Activated T-cell treated with anti-CD3 and anti-CD28 coated beads, Interleukin-2, amount 50 U/mL, for 1 hour (primary cell): ENCODE measurements around the gene DCHS2.

Experiments used
- DNase-seq: peaks from one replicate; pipeline ENCODE4 v3.0.0-alpha.2; 2020

The DCHS2 gene, protein sequence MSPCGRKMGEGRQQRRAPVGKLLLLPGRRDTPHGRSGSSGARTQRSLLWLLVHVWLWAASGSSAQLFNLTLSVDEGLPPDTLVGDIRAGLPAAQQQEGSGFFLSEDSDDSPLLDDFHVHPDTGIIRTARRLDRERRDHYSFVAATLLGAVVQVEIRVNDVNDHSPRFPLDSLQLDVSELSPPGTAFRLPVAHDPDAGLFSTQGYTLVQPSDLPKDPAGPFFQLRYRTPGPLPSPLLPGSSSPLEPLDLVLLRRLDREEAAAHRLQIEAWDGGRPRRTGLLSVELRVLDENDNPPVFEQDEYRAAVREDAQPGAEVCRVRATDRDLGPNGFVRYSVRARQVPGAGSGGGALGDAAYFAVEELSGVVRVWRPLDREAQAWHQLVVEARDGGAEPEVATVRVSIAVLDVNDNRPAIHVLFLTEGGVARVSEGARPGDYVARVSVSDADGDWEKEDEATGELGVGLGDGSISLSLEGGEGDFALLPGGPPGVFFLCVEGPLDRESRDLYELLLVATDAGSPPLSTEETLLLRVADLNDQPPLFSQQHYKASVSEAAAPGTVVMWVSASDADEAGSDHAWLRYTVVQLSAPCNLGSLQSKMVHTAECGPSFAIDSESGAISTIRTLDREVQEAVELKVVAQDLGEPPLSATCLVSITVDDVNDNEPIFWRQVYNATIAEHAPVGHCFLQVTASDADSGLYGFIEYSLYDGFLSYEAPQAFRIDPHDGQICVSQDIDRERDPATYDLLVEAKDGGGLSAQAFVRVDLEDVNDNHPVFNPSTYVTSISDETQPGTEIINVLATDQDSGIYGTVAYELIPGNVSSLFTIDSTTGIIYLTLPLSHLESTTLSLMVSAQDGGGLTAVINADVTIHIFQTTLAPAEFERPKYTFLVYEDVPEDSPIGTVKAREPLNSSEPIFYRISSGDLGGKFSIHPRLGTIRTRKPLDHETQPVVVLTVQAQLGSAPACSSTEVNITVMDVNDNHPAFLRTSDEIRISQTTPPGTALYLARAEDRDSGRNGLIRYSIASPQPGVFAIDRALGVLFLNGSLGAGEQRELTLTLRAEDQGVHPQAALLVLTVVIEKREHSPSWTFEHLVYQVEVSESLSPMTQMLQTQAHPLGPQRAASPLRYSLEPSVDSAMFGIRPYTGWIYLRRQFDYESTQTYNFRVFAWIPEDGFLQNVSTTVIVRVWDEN (N-terminal part only)

DNA sequence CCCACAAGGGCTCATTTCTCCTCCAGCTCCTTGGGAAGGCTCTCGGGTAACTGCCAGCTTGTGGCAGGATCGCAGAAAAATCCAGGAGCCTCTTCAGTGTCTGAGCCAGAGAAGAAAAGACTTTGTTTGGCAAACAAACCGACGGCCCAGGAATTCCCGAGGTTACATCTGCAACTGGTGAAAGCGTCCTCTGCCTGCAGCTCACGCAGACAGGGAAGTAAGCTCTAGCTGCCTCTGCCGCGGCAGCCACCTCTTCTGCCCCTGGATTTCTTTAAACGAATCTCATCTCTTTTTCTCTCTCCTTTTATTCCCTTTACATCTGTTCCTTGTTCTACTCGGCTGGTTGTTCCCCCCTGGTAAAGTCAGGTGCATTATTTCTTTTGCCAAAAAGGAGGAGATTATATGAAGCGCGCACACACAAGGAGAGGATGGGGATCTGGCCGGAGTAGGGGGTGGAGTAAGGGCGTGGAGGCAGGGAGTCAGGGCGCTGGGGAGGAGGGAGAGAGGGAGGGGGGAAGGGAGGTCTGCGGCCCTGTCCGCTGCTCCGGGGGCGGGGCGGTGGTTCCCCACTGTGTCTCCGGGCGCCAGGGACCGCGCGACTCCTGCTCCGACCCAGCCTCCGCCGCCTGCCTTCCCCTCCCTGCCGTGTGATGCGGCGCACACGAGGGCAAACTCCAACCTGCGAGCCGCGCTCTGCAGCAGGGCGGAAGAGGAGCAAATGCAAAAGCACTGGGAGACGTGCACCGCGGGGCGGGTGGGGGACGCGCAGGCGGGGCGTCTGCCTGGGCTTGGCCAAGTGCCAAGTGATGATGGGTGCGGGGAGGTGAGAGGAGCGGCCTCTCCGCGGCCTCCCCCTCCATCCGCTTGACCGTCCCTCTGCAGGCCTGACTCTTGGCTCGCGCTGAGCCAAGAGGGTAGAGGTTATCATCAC is at the start of gene DCHS2:
Gene DCHS2 (minus strand): TSS at position 459 of the 931 bp plus-strand sequence. CDS start 444 bp downstream, at position 15.
- no peak for DNase-seq

GRCh38 chr4:154534296-154534695 is 42.7 kb upstream of the DCHS2 start:
- no peak for DNase-seq

DNA sequence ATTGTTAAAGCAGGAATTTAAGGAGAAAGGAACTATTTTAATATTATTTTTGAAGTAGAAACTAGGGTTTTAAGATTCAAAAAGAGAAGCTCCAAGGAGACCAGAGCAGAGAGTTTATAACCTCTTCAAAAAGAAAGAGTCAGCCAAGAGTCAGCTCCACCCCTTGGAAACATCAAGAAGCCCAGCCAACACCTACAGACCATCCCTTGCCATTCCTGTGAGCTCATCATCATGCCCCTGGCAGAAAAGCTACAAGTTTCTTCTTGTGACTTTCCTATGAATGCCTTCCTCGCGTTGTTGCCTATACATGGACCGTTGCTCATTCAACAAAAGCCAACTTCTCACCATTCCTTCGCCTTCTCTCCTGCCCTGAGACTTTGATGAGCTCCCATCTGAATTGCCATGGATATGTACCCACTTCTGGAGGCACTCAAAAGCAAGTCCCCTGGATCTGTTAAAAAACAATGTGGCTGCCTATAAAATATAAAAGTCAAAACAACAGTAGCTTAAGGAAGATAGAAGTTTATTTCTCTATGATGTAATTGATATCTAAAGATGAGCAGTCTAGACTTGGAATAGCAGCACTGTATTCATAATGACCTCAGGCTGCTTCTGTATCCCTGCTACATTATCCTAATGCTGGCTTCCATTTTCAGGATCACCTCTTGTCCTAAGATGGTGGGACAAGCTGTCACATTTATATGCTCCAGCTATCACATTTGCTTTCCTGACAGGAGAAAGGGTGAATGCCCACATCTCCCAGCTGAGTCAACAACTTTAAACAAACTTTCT is 38.3 kb upstream of the DCHS2 start:
- DNase-seq: no peak

DNA sequence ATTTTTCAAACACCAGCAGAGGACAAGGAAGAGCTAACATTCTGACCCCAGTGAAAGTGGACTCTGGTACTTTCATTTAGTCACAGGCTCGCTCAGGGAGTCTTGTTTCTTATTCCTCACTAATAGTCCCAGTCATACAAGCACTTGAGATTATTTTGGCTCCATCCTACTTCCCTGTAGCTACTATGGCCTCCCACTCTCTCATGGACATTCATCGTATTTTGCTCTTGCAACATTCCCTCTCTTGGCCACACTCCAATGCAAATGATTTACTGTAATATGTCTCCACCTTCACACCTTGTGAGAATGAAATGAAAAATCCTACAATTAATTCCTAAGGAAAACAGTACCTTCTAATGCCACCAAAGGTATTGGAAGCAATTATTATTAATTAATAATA is 37.3 kb upstream of the DCHS2 start:
- DNase-seq: no peak

GRCh38 chr4:154527308-154527707 is 35.7 kb upstream of the DCHS2 start:
- no peak for DNase-seq

GRCh38 chr4:154526151-154526550 is 34.6 kb upstream of the DCHS2 start:
- no peak for DNase-seq

GRCh38 chr4:154521607-154522006 is 30.0 kb upstream of the DCHS2 start:
- no peak for DNase-seq

DNA sequence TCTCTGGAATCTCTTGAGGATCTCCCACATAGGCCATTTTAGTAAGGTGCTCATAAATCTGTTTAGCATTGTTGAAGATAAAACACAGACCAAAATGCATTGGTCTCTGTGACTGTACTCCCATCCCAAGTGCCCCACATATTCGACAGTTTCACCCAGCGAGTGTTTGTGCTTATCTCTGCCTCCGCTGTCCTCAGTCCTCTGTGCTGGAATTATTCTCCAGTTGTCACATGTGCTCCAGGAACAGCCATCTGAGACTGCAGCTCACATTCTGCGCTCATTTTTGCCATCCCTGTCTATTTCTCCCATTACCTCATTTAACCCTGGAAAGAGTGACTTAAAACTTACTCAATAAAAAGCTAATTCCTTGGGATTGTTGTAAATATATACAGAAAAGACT is 27.6 kb upstream of the DCHS2 start:
- DNase-seq: no peak

DNA sequence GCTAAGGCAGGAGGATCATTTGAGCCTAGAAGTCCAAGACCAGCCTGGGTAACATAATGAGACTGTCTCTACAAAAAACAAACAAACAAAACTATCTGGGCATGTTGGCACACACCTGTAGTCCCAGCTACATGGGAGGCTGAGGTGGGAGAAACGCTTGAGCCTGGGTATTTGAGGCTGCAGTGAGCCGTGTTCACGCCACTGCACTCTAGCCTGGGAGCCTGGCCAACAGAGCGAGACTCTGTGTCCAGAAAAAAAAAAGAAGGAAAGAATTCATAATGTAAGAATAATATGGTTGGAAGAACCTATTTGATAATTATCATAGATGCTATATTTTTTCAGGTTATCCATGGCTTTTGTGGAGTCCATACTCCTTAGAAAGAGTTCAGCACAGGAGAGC is 26.0 kb upstream of the DCHS2 start:
- DNase-seq: no peak

DNA sequence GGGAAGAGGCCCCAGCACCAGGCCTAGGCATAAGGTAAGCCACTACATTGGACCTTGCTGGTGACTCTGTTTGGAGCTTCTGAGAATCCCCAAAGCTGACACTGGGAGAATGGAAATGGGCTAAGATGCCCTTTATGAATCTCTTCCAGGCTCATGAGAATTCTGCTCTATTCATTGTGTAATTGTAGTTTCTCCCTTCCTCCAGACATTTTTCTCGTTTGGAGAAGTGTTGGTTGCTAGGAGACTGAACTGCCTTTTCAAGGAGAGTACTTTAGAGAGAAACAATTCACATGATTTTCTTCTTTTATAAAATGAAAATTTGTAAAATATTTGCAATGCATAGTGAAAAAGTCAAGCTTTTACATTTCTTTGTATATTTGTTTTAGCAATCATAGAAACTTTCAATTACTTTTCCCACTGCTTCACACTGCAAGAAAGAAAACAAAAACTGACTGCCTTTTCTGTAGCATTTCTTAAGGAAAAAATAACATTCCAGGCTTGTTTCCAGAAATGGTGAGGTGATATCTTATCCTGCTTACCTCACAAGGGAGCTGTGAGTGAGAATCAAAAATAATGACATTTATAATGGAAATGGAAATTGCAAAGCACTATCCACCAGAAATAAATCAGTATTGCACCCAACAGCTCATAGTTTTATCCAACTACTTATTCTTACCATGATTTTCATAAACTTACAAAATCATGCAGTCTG is 24.9 kb upstream of the DCHS2 start:
- no peak for DNase-seq

- no peak for DNase-seq
Measured at GRCh38 chr4:154511981-154512380, 20.4 kb upstream of the DCHS2 start.

- no peak for DNase-seq
Measured at GRCh38 chr4:154511548-154511947, 19.9 kb upstream of the DCHS2 start.

DNA sequence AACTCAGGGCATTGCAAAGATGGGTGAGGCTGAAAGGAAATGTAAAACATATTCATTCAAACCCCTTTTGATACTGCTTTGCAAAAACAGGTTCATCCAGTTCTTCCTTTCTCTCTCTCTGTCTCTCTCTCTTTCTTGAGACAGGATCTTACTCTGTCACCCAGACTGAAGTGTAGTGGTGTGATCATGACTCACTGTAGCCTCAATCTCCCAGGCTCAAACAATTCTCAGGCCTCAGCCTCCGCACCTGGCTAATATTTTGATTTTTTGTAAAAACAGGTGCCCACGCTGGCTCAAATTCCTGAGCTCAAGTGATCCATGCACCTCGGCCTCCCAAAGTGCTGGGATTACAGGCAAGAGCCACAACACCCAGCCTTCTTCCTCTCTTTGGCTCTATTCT is 15.6 kb upstream of the DCHS2 start:
- DNase-seq: no peak

- no peak for DNase-seq
Measured at GRCh38 chr4:154506253-154506652, 14.7 kb upstream of the DCHS2 start.

GRCh38 chr4:154503598-154503997 is 12.0 kb upstream of the DCHS2 start:
- no peak for DNase-seq

GRCh38 chr4:154502111-154502510 is 10.5 kb upstream of the DCHS2 start:
- DNase-seq: no peak

DNA sequence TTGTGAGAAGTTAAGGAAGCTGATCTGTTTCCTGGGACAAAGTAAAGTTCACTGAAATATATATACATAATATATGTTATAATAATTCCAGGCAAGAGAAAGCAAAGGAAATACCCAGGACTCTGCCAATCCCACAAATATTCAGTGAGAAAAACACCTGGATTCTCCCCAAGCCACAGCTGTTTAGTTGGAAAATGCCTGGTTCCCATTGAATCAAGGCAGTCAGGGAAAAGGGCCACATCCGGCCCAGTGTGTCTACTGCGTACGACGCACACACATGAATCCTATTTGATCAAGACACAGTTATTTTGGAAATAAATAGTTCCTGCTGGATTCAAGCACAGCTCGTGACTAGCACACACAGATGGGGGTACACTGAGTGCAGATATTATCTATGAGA is 6.3 kb upstream of the DCHS2 start:
- DNase-seq: no peak

DNA sequence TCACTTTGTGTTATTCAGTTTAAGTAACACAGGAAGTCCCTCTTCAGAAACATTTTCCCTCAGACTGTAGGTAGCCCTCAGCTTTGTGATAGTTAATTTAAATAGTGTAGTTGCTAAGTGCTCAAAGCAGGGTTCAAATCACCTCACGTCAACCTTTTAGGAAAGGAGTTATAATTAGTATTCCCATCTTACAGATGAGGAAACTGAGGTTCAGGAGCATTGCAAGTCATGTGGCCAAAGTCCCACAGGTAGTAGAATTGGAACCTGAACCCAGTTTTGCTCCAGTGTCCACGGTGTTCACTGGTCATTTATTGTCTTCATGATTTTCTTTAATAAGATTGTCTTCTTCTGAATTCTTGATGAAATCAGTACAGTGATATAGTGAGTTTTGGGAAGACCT is 4.3 kb upstream of the DCHS2 start:
- no peak for DNase-seq

DNA sequence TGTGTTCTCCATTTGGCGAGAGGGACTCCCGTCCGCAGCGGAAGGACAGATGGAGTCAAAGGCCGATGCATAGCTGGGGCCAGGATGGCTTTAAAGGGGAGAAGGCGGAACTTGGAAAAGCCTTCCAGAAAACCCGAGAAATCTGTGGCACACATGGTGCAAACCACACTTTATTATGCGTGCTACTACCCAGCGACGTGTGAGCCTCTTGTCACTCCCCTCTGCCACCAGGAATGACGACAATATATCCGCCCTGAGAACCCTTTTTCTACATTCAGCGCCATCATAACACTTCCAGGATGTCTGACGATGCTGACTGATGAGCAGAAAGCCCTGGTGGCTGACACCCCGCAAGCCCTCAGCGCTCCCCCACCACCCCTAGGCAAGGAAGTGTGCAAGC is 689 bp upstream of the DCHS2 start:
- DNase-seq: no peak

- no peak for DNase-seq
Measured at GRCh38 chr4:154490583-154491340, 837 bp downstream of the DCHS2 start.
